Glomerular endothelial cell (primary cell): ENCODE results near the gene OR2H1. TPM values are rescaled to one million over a fixed set of nuclear protein-coding genes. Genes with fewer than 3 reads are reported as not detected.

Experiments
- DNase-seq: peaks from one replicate; pipeline ENCODE4 v3.0.0-alpha.2; 2011; ENCODE audit warnings: low read depth, low spot score; ENCODE audit errors: extremely low read depth
- total RNA-seq: library from RNA; depleted of rRNA; stranded (reverse); fragments of >200 nt; gene quantifications from 2 replicates; pipeline ENCODE4 v1.2.3, GENCODE V29; 2015

OR2H1 gene
- total RNA-seq, 1 donor from 2014 or later, result not detected

- no peak for DNase-seq
Observed at GRCh38 chr6:29479560-29479959, 22.6 kb downstream of the OR2H1 start.

- no peak for DNase-seq
Observed at GRCh38 chr6:29483186-29483585, 26.2 kb downstream of the OR2H1 start.

DNA sequence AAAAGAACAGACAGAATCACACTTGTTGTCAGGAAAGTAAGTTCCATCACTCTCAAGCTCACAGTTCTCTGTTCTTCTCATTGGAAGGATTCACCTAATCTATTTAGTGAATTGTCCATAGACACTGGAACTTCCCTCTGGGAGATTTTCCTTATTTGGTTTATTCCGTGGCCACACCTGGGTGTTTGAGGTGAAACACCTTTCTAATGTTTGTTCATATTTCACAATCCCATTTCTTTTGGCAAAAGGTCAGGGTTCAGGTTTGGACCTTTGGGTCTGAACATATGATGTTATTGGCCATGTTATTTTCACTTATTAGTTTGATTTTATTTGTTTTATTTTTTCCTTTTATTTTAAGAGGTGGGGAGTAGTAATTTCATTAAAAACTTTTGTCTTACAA is 26.8 kb downstream of the OR2H1 start:
- DNase-seq, result no peak

DNA sequence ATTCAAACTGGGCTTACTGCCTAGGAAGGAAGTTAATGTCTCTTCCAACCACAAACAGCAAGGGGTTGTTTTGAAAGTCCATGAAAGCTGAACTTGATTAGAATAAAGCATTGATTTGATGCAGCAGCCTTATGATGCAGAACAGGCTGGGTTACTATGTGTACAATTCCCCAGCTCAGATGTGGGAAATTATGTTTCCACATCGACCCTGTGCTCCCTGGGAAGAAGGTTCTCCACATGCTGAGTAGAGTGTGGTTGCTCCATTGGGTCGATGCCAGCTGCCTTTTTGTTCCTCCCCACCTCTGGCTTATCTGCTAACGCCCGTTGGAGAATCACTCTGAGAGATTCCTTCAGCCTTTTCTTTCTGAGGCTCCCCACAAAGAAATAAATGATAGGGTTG is 29.6 kb downstream of the OR2H1 start:
- DNase-seq, result no peak

GRCh38 chr6:29487131-29487530 is 30.2 kb downstream of the OR2H1 start:
- no peak for DNase-seq

DNA sequence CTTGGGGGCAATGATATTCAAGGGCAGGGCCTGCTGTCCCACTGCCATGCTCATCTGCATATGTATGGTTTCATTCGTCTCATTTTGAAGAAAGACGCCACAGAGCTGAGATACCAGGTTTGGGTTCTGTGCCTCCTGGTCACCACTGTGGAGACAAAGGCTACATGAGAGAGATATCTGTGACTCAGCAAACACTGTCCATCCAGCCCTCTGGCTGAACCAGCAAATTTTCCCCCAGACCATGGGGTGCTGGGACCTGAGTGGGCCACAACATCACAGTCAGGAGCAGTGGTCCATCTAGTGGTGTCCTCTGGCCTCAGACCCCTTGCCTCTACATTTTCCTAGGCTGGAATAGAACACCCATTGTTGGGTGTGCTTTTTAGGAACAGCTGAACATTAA is 30.7 kb downstream of the OR2H1 start, which contains the start of gene MAS1L:
MAS1L (minus strand) TSS at position 297 of the 400 bp plus-strand sequence; CDS start at position 243, 54 bp downstream.
- no peak for DNase-seq

DNA sequence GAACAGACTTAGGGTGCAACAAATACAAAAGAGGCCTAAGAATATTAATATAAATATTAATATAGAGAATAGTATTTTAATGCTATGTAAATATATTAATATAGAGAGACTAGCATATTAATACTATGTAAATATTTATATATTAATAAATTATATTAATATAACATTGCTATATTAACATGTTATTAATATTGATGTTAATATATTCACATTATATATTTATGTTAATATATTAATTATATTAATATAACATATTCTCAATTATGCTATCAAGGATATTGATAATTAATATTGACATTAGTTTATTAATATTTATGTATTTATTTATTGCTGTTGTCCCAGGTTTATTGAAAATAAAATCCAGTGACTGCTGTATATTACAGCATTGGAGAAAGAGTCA is 31.9 kb downstream of the OR2H1 start:
- DNase-seq, result no peak

GRCh38 chr6:29489286-29489685 is 32.3 kb downstream of the OR2H1 start:
- no peak for DNase-seq

DNA sequence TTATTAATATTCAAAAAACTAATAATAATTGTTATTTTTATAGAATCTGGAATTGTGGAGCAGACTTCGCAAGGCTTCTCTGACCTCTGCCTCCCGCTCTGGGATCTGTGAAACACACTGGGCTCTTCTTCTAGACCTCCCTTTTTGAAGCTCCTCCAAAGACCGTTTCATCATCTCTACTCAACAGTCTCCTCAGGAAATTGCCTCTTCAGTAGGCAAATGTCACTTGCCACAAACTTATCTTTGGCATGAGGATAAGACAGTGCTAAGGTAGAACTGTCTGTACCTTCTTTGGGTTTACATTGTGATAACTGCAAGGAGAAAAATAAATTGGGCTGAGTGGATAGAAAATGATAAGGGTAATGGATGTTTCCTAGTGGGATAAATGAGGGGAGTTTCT is 33.1 kb downstream of the OR2H1 start:
- DNase-seq, result no peak

- DNase-seq, result no peak
Observed at GRCh38 chr6:29490552-29490951, 33.6 kb downstream of the OR2H1 start.

DNA sequence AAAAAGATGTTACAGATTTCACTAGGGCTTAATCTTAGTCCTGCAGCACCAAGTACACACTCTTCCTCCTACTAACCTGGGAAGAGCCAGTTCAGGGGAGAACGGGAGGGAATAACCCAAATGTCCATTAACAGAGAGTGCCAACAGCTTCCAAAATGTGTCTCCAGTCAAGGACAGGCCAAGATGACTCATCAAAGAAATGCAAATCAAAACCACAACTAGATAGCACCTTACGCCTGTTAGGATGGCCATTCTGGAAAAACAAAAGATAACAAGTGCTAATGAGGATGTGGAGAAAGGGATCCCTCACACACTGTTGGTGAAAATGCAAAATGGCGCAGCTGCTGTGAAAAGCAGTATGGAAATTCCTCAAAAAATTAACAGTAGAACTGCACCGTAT is 34.6 kb downstream of the OR2H1 start:
- DNase-seq, result no peak

- DNase-seq, result no peak
Observed at GRCh38 chr6:29493261-29493660, 36.3 kb downstream of the OR2H1 start.

DNA sequence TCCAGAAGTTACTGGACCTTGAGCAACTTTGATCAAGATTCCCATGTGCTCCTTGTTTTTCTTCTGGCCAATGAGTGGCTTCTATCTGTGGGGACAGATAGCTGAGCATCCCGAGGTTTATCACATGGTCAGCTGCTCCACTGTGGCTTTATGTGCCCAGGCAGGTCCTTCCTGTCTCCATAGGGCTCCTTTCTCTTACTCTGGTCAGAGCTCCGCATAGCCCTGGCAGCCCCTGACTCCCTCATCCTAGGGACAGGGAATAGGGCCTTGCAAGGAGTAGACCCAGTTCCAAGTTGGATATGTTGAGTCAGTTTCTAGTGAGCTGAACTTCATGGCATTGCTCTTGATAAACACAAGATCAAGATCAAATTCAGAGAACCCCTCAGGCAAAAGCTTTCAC is 37.2 kb downstream of the OR2H1 start:
- no peak for DNase-seq

GRCh38 chr6:29495571-29495970 is 38.6 kb downstream of the OR2H1 start:
- no peak for DNase-seq

- DNase-seq, result no peak
Observed at GRCh38 chr6:29496961-29497360, 40.0 kb downstream of the OR2H1 start.

DNA sequence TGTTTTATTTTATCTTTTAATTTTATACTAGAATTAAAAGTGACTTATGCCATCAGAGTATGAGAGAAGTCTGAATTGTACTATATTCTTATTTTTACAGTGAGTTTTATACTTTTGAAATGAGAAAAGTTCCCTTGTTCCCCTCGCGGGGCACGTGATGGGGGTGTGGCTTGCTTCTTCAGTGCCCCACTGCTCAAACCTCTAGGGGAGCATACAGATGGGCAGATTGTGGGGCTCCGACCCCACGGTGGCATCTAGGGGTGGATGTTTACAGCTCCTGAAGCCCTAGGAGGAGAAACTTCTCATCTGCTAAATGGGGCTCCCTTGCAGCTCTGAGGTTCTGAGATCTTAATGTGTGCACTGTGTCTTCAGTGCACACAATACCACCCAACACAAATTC is 42.7 kb downstream of the OR2H1 start:
- no peak for DNase-seq

- DNase-seq, result no peak
Observed at GRCh38 chr6:29500594-29500993, 43.6 kb downstream of the OR2H1 start.

GRCh38 chr6:29501106-29501505 is 44.2 kb downstream of the OR2H1 start:
- DNase-seq, result no peak

- no peak for DNase-seq
Observed at GRCh38 chr6:29502181-29502580, 45.2 kb downstream of the OR2H1 start.

DNA sequence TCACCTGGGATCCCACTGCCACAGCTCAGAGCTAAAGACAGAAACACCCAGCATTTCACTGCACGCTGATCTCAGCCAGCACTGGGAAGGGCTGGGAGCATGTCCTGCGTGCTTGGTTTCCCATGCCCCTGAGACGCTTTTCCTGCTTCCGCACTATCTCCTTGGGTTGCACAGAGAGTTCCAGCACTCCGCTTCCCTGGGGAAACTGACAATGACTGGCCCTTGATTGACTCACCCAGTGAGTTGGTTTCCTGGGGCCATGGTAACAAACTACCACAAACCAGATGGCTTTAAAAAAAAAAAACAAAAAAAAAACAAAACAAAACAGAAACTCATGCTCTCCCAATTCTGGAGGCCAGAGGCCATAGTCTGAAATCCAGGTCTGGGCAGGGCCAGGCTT is 45.6 kb downstream of the OR2H1 start:
- no peak for DNase-seq

- DNase-seq, result no peak
Observed at GRCh38 chr6:29504961-29505360, 48.0 kb downstream of the OR2H1 start.

- no peak for DNase-seq
Observed at GRCh38 chr6:29505808-29506207, 48.9 kb downstream of the OR2H1 start.

GRCh38 chr6:29506446-29507067 is 49.6 kb downstream of the OR2H1 start:
- no peak for DNase-seq
